ENCODE measurements around the gene ADAMTSL3. TPM values are rescaled to one million over a fixed set of nuclear protein-coding genes. Genes with fewer than 3 reads are reported as not detected.

ADAMTSL3 gene
- total RNA-seq, 4 donors from 2014 or later, result 2.4 to 8.8 (median 5.7) TPM

DNA sequence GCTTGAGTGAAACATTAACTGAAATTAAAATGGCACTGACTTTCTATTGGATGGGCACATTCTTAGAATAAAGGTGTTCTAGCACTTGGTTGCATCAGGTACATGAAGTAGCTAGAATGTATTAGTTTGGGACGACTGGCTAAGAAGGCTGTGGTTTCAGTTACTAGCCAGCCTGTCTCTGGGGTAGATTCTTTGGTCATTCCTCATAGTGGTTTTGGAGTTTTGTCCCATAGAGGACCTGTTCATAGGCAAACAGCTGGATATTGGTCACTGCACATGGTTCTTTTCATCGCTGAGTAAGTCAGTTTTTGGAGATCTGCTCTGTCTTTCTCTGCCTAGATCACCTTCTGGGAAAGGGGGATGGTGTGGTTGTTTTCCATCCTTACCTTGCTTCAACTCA, 55.3 kb downstream of the ADAMTSL3 start:
- TF ChIP-seq, protein P1, sequence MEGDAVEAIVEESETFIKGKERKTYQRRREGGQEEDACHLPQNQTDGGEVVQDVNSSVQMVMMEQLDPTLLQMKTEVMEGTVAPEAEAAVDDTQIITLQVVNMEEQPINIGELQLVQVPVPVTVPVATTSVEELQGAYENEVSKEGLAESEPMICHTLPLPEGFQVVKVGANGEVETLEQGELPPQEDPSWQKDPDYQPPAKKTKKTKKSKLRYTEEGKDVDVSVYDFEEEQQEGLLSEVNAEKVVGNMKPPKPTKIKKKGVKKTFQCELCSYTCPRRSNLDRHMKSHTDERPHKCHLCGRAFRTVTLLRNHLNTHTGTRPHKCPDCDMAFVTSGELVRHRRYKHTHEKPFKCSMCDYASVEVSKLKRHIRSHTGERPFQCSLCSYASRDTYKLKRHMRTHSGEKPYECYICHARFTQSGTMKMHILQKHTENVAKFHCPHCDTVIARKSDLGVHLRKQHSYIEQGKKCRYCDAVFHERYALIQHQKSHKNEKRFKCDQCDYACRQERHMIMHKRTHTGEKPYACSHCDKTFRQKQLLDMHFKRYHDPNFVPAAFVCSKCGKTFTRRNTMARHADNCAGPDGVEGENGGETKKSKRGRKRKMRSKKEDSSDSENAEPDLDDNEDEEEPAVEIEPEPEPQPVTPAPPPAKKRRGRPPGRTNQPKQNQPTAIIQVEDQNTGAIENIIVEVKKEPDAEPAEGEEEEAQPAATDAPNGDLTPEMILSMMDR (IDR thresholded peaks at IDR 0.05), result no peak
- no peak for TF ChIP-seq POLR2A (IDR thresholded peaks at IDR 0.05)
- intact Hi-C loops (cut with DNase I; ENCODE audit: low total_unique reads), result no loop called here
- no peak for DNase-seq (ENCODE audit: low spot score in 2 of 2)
- no peak overlapping the region for H3K4me3 ChIP-seq (ENCODE audit: low read depth, poor library complexity, severe bottlenecking)
- 91 to 94% methylated on average over 2 of the region's 2 CpGs for WGBS, 2 donors

DNA sequence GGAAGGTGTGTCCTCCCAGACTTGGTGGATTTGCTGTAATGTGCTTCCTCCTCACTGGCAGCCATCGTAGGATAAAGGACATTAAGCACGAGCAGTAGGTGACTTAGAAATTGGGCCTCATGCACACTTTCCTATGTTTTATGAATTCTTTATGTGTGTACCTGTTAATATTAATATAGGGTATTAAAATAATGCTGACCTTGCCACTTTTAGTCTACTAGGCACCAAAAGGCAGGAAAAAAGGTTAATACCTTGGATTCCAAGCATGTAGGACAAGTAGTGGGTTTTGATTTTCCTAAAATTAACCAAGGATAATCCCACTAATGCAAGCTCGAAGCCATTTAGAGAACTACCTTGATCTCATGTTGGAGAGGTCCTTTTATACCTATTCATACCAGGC, 55.9 kb downstream of the ADAMTSL3 start:
- no peak for TF ChIP-seq POLR2A (IDR thresholded peaks at IDR 0.05)
- TF ChIP-seq, protein P1 (IDR thresholded peaks at IDR 0.05), result no peak
- no peak for DNase-seq (ENCODE audit: low spot score in 2 of 2)
- 92 to 95% methylated on average over 3 of the region's 3 CpGs for WGBS, 2 donors
- intact Hi-C loops (cut with DNase I; ENCODE audit: low total_unique reads), result no loop called here
- no peak overlapping the region for H3K4me3 ChIP-seq (ENCODE audit: low read depth, poor library complexity, severe bottlenecking)

DNA sequence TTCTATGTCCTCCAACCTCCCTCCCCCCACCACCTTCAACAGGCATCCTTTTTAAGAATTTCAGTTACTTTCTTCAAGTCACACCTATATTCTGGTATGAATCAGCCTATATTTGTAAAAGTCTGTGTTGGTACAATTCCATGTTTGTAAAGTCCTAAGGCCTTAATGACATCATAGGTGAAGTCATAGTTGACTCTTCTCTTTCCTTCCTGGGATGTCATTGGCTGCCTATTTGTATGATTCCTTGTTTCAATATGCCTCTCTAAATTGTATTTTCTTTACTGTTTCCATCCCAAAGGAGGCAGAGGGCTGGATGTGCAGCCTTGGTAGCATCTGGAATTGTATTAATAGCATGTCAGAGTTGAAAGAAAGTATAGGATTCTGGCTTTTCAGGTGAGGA, 56.5 kb downstream of the ADAMTSL3 start:
- no peak for DNase-seq (ENCODE audit: low spot score in 2 of 2)
- intact Hi-C loops (cut with DNase I; ENCODE audit: low total_unique reads), result no loop called here
- H3K4me3 ChIP-seq (ENCODE audit: low read depth, poor library complexity, severe bottlenecking), result no peak overlapping the region
- no peak for TF ChIP-seq POLR2A (IDR thresholded peaks at IDR 0.05)
- TF ChIP-seq, protein P1 (IDR thresholded peaks at IDR 0.05), result no peak

DNA sequence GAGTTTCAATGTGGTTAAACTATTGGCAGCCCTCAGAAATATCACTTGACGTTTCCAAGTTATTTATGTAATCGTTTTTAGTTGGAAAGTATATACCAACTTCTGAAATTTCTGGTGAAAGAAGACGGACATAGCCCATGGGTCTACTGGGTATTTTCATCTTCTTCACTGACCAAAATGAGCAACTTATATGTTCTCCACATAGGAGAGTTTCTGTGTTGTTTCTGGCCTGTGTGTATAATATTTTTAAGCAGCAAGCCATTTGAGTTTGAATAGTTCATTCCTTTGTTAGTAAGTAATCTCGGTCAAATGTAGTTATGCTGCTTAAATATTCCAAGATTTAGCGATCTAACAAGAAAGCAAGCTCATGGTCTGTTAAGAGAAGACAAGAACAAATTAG, 57.3 kb downstream of the ADAMTSL3 start:
- TF ChIP-seq, protein P1 (IDR thresholded peaks at IDR 0.05), result no peak
- TF ChIP-seq POLR2A (IDR thresholded peaks at IDR 0.05), result no peak
- no peak for DNase-seq (ENCODE audit: low spot score in 2 of 2)
- H3K4me3 ChIP-seq (ENCODE audit: low read depth, poor library complexity, severe bottlenecking), result no peak overlapping the region
- intact Hi-C loops (cut with DNase I; ENCODE audit: low total_unique reads), result no loop called here
- WGBS, 2 donors, result 63% methylated on average over 5 of the region's 5 CpGs

DNA sequence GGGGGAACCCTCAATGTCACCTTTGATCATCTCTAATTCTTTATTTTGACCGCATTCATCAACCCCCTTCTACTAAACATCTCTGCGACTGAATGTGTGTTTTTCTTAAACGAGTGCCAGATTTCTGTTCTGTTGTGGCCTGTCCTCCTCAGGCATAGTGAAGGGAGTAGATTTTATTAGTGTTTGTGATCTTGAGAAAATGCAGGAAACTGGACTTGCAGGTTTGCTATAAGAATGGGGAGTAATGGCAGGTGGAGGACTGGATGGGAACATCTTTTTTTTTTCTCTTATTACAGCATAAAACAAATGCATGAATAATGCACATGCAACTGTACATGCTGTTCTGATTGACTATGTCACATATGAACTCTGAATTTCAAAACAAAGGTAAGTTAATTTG, 59.3 kb downstream of the ADAMTSL3 start:
- DNase-seq (ENCODE audit: low spot score in 2 of 2), result no peak
- no peak overlapping the region for H3K4me3 ChIP-seq (ENCODE audit: low read depth, poor library complexity, severe bottlenecking)
- intact Hi-C loops (cut with DNase I; ENCODE audit: low total_unique reads), result no loop called here
- 60 to 78% methylated on average over 3 of the region's 3 CpGs for WGBS, 2 donors
- TF ChIP-seq, protein P1 (IDR thresholded peaks at IDR 0.05), result no peak
- TF ChIP-seq POLR2A (IDR thresholded peaks at IDR 0.05), result no peak

DNA sequence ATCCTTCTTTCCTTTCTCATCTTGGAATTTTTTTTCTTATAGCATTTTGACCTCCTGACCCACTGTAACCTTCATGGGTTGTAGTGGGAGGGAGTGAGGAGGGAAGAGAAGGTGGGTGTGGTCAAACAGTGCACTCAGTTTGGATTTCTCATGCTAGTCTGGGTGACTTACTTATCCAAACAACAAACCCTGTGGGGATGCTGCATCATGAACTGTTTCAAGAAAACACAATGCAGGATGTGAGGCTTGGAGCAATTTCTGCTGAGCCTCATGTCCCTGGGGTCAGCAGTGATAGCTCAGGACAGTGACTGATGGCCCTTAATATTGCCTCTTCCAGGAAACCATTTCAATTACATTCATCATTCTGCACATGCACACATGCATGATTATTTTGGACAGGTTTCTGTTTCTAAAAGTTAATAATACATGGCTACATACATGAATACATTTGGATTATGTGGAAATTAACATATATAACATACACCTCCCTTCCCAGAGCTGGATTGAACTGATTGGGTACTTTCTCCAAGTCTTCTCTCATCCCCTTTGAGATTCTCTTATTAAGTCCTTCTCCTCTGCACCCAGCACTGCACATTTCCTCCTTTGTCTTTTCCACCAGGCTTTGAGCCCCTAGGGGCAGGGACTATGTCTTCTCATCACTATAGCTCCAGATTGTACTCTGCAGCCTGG, 61.2 kb downstream of the ADAMTSL3 start:
- no peak overlapping the region for H3K4me3 ChIP-seq (ENCODE audit: low read depth, poor library complexity, severe bottlenecking)
- intact Hi-C loops (cut with DNase I; ENCODE audit: low total_unique reads), result no loop called here
- no peak for TF ChIP-seq POLR2A (IDR thresholded peaks at IDR 0.05)
- TF ChIP-seq, protein P1 (IDR thresholded peaks at IDR 0.05), result no peak
- no peak for DNase-seq (ENCODE audit: low spot score in 2 of 2)

Measured in lower leg skin (tissue), 4 donors.